Testis (tissue), 2 donors: Measurements from ENCODE around the gene DDX4.

Source experiments
- CTCF ChIP-seq, 3 experiments: fragments of 450-650 bp in 2 of 3; fragments of 200-600 bp in 1 of 3; sonication (generic) in 1 of 3; IDR thresholded peaks; one replicate each; pipeline ENCODE4 v1.5.1; 2016 to 2019; ENCODE audit warnings: antibody characterized with exemption in 3 of 3, mild to moderate bottlenecking in 2 of 3, moderate library complexity in 1 of 3
- POLR2A ChIP-seq: fragments of 450-650 bp; IDR thresholded peaks from one replicate; pipeline ENCODE4 v1.6.1; 2017; ENCODE audit warnings: antibody characterized with exemption, mild to moderate bottlenecking, moderate library complexity

- TF ChIP-seq CTCF (IDR thresholded peaks at IDR 0.05) (no peak), POLR2A (no peak)
Measured at GRCh38 chr5:55750063-55750462, 12.2 kb downstream of the DDX4 start.
